ENCODE results near the gene CATSPERE.

Gene CATSPERE

GRCh38 chr1:244435562-244436205, 25.4 kb upstream of the CATSPERE start:
- no peak overlapping the region for H3K27ac ChIP-seq (ENCODE audit: low read length)

GRCh38 chr1:244436336-244437085, 24.6 kb upstream of the CATSPERE start:
- no peaks in the 10 kb centered on the region for H3K9me3 ChIP-seq (ENCODE audit: control insufficient read depth, insufficient read depth, low read length)
- H3K4me1 ChIP-seq (ENCODE audit: control insufficient read depth, insufficient read depth, low read length), result no peaks in the 10 kb centered on the region
- no CpG with 5 or more reads among the region's 7 CpGs for WGBS (ENCODE audit: insufficient coverage, insufficient read length)
- DNase-seq (ENCODE audit: low read depth, low spot score), result no peak
- no peaks in the 10 kb centered on the region; the same call in 1 of the 2 replicates for H3K36me3 ChIP-seq (ENCODE audit: control insufficient read depth, insufficient read depth, low read length)
- no peak overlapping the region for H3K4me3 ChIP-seq (ENCODE audit: low read length)
- H3K27ac ChIP-seq (ENCODE audit: low read length), result no peak overlapping the region
- no peaks in the 10 kb centered on the region for H3K27me3 ChIP-seq (ENCODE audit: control insufficient read depth, insufficient read depth, low read length)

More at GRCh38 chr1:244435562-244436205, 25.4 kb upstream of the CATSPERE start:
- Histone ChIP-seq H3K27me3 (ENCODE audit: control insufficient read depth, insufficient read depth, low read length) (no peaks in the 10 kb centered on the region), H3K4me3 (ENCODE audit: low read length) (no peak overlapping the region), H3K4me1 (ENCODE audit: control insufficient read depth, insufficient read depth, low read length) (no peaks in the 10 kb centered on the region), H3K9me3 (ENCODE audit: control insufficient read depth, insufficient read depth, low read length) (no peaks in the 10 kb centered on the region), H3K36me3 (ENCODE audit: control insufficient read depth, insufficient read depth, low read length) (no peaks in the 10 kb centered on the region; the same call in 1 of the 2 replicates)
- DNase-seq (ENCODE audit: low read depth, low spot score), result no peak
- WGBS (ENCODE audit: insufficient coverage, insufficient read length), result no CpG with 5 or more reads among the region's 6 CpGs

- Histone ChIP-seq H3K4me1 (ENCODE audit: control insufficient read depth, insufficient read depth, low read length) (no peaks in the 10 kb centered on the region), H3K27ac (ENCODE audit: low read length) (no peak overlapping the region), H3K36me3 (ENCODE audit: control insufficient read depth, insufficient read depth, low read length) (no peaks in the 10 kb centered on the region; the same call in 1 of the 2 replicates), H3K27me3 (ENCODE audit: control insufficient read depth, insufficient read depth, low read length) (no peaks in the 10 kb centered on the region), H3K4me3 (ENCODE audit: low read length) (no peak overlapping the region), H3K9me3 (ENCODE audit: control insufficient read depth, insufficient read depth, low read length) (no peaks in the 10 kb centered on the region)
- DNase-seq (ENCODE audit: low read depth, low spot score), result no peak
Measured at GRCh38 chr1:244437086-244437468, 24.0 kb upstream of the CATSPERE start.

GRCh38 chr1:244439391-244440032, 21.6 kb upstream of the CATSPERE start:
- Histone ChIP-seq H3K4me3 (ENCODE audit: low read length) (no peak overlapping the region), H3K4me1 (ENCODE audit: control insufficient read depth, insufficient read depth, low read length) (peaks cover 1% of the 10 kb centered on the region; the same call in 1 of the 2 replicates), H3K27ac (ENCODE audit: low read length) (no peak overlapping the region), H3K36me3 (ENCODE audit: control insufficient read depth, insufficient read depth, low read length) (no peaks in the 10 kb centered on the region; the same call in 1 of the 2 replicates), H3K27me3 (ENCODE audit: control insufficient read depth, insufficient read depth, low read length) (no peaks in the 10 kb centered on the region), H3K9me3 (ENCODE audit: control insufficient read depth, insufficient read depth, low read length) (no peaks in the 10 kb centered on the region)
- DNase-seq (ENCODE audit: low read depth, low spot score), result no peak
- no CpG with 5 or more reads among the region's 8 CpGs for WGBS (ENCODE audit: insufficient coverage, insufficient read length)

- H3K4me3 ChIP-seq (ENCODE audit: low read length), result no peak overlapping the region
- no peaks in the 10 kb centered on the region for H3K36me3 ChIP-seq (ENCODE audit: control insufficient read depth, insufficient read depth, low read length)
- no peaks in the 10 kb centered on the region for H3K9me3 ChIP-seq (ENCODE audit: control insufficient read depth, insufficient read depth, low read length)
- 100% methylated on average over 1 of the region's 2 CpGs for WGBS (ENCODE audit: insufficient coverage, insufficient read length)
- H3K27ac ChIP-seq (ENCODE audit: low read length), result no peak overlapping the region
- H3K27me3 ChIP-seq (ENCODE audit: control insufficient read depth, insufficient read depth, low read length), result no peaks in the 10 kb centered on the region
- no peak for DNase-seq (ENCODE audit: low read depth, low spot score)
- peaks cover 1% of the 10 kb centered on the region; the same call in 1 of the 2 replicates for H3K4me1 ChIP-seq (ENCODE audit: control insufficient read depth, insufficient read depth, low read length)
Measured at GRCh38 chr1:244442850-244443249, 18.2 kb upstream of the CATSPERE start.

- Histone ChIP-seq H3K4me1 (ENCODE audit: control insufficient read depth, insufficient read depth, low read length) (peaks cover 1% of the 10 kb centered on the region; the same call in 1 of the 2 replicates), H3K9me3 (ENCODE audit: control insufficient read depth, insufficient read depth, low read length) (no peaks in the 10 kb centered on the region), H3K27me3 (ENCODE audit: control insufficient read depth, insufficient read depth, low read length) (no peaks in the 10 kb centered on the region), H3K4me3 (ENCODE audit: low read length) (no peak overlapping the region), H3K27ac (ENCODE audit: low read length) (no peak overlapping the region), H3K36me3 (ENCODE audit: control insufficient read depth, insufficient read depth, low read length) (no peaks in the 10 kb centered on the region; the same call in 1 of the 2 replicates)
- WGBS (ENCODE audit: insufficient coverage, insufficient read length), result no CpG with 5 or more reads among the region's 1 CpG
- DNase-seq (ENCODE audit: low read depth, low spot score), result no peak
Measured at GRCh38 chr1:244444854-244445253, 16.2 kb upstream of the CATSPERE start.

- no peak for DNase-seq (ENCODE audit: low read depth, low spot score)
- no CpG with 5 or more reads among the region's 2 CpGs for WGBS (ENCODE audit: insufficient coverage, insufficient read length)
- Histone ChIP-seq H3K27me3 (ENCODE audit: control insufficient read depth, insufficient read depth, low read length) (no peaks in the 10 kb centered on the region), H3K36me3 (ENCODE audit: control insufficient read depth, insufficient read depth, low read length) (no peaks in the 10 kb centered on the region; the same call in 1 of the 2 replicates), H3K4me3 (ENCODE audit: low read length) (no peak overlapping the region), H3K27ac (ENCODE audit: low read length) (no peak overlapping the region), H3K9me3 (ENCODE audit: control insufficient read depth, insufficient read depth, low read length) (no peaks in the 10 kb centered on the region), H3K4me1 (ENCODE audit: control insufficient read depth, insufficient read depth, low read length) (peaks cover 1% of the 10 kb centered on the region; the same call in 1 of the 2 replicates)
Measured at GRCh38 chr1:244445320-244446181, 15.5 kb upstream of the CATSPERE start.

- no peaks in the 10 kb centered on the region; the same call in 1 of the 2 replicates for H3K36me3 ChIP-seq (ENCODE audit: control insufficient read depth, insufficient read depth, low read length)
- peaks cover 1% of the 10 kb centered on the region; the same call in 1 of the 2 replicates for H3K4me1 ChIP-seq (ENCODE audit: control insufficient read depth, insufficient read depth, low read length)
- H3K9me3 ChIP-seq (ENCODE audit: control insufficient read depth, insufficient read depth, low read length), result no peaks in the 10 kb centered on the region
- WGBS (ENCODE audit: insufficient coverage, insufficient read length), result no CpG with 5 or more reads among the region's 1 CpG
- H3K27me3 ChIP-seq (ENCODE audit: control insufficient read depth, insufficient read depth, low read length), result no peaks in the 10 kb centered on the region
- no peak overlapping the region for H3K27ac ChIP-seq (ENCODE audit: low read length)
- no peak for DNase-seq (ENCODE audit: low read depth, low spot score)
- no peak overlapping the region for H3K4me3 ChIP-seq (ENCODE audit: low read length)
Measured at GRCh38 chr1:244447024-244447423, 14.0 kb upstream of the CATSPERE start.

- Histone ChIP-seq H3K27me3 (ENCODE audit: control insufficient read depth, insufficient read depth, low read length) (no peaks in the 10 kb centered on the region), H3K4me3 (ENCODE audit: low read length) (no peak overlapping the region), H3K36me3 (ENCODE audit: control insufficient read depth, insufficient read depth, low read length) (no peaks in the 10 kb centered on the region; the same call in 1 of the 2 replicates), H3K27ac (ENCODE audit: low read length) (no peak overlapping the region), H3K4me1 (ENCODE audit: control insufficient read depth, insufficient read depth, low read length) (peaks cover 1% of the 10 kb centered on the region; the same call in 1 of the 2 replicates), H3K9me3 (ENCODE audit: control insufficient read depth, insufficient read depth, low read length) (no peaks in the 10 kb centered on the region)
- no peak for DNase-seq (ENCODE audit: low read depth, low spot score)
- no CpG with 5 or more reads among the region's 2 CpGs for WGBS (ENCODE audit: insufficient coverage, insufficient read length)
Measured at GRCh38 chr1:244447552-244447951, 13.5 kb upstream of the CATSPERE start.

Measured in iPS DF 6.9 (cell line).